Adrenal gland (tissue), 5 donors: Measurements from ENCODE around the gene SMC1B.

ENCODE experiments used
- CTCF ChIP-seq, 6 experiments: fragments of 450-650 bp in 4 of 6; fragments of 200-600 bp in 2 of 6; sonication (generic) in 1 of 6; IDR thresholded peaks; 1 replicate in 5 of 6; 2 replicates in 1 of 6; pipeline versions ENCODE4 v1.5.1 to v1.8.0; 2016 to 2021; ENCODE audit warnings: antibody characterized with exemption in 6 of 6, mild to moderate bottlenecking in 2 of 6, moderate library complexity in 1 of 6
- POLR2A ChIP-seq, 2 donors: fragments of 450-650 bp; IDR thresholded peaks; one replicate each; pipeline ENCODE4 v1.6.1; 2017; ENCODE audit warnings: antibody characterized with exemption in 2 of 2, mild to moderate bottlenecking in 2 of 2, moderate library complexity in 1 of 2
- donor health status: DM: no; HTN: no; CAD: no.

GRCh38 chr22:45429981-45430775 is 16.8 kb upstream of the SMC1B start:
- no peak for TF ChIP-seq CTCF (IDR thresholded peaks at IDR 0.05)
- no peak for TF ChIP-seq POLR2A (IDR thresholded peaks at IDR 0.05)
